ENCODE data around the gene KRT17. TPM values are rescaled to one million over a fixed set of nuclear protein-coding genes. Genes with fewer than 3 reads are reported as not detected.
A peak's percentile ranks its signal among the peaks of the same experiment; 100 is the strongest.

Gene KRT17
- total and polyA plus RNA-seq, 10 of the 15 experiments (the other 5 are each of a cell fraction or from before 2014, with no cell fraction given), result 0.47 to 30.0 (median 2.5) TPM

GRCh38 chr17:41651625-41652460 lies 27.5 kb upstream of the KRT17 start:
- WGBS (ENCODE audit: insufficient coverage, insufficient replicate concordance, low lambda C conversion rate, missing lambda C conversion rate), result 44% methylated on average over 10 of the region's 13 CpGs
- peaks cover 9% of the 10 kb centered on the region for H3K4me1 ChIP-seq (ENCODE audit: control insufficient read depth, insufficient read depth, low read length)
- ChIA-PET SMC1A (ENCODE audit: uncharacterized antibody, unreplicated experiment) (interaction anchor here (1.7 kb wide), 1 partner anchor 11 kb away, joined by 6 read pairs; no protein-coding TSS in a partner anchor), CTCF (interaction anchor here (0.6 to 11.8 kb wide), 3 partner anchors 11 to 102 kb away, joined by 3 to 420 read pairs (median 133); no protein-coding TSS in a partner anchor), POLR2A (interaction anchor here (0.9 kb wide), 1 partner anchor 18 kb away, joined by 3 read pairs; no protein-coding TSS in a partner anchor), RAD21 (ENCODE audit: unreplicated experiment) (interaction anchor here (11.5 kb wide), 1 partner anchor 12 kb away, joined by 193 read pairs; no protein-coding TSS in a partner anchor)
- H4K20me1 ChIP-seq (ENCODE audit: control insufficient read depth, insufficient read depth), result no peaks in the 10 kb centered on the region
- in situ Hi-C loops (cut with MboI) (no loop called here), intact Hi-C loops (cut with micrococcal nuclease; ENCODE audit: unreplicated experiment) (no loop called here)
- no peak overlapping the region for H3K4me2 ChIP-seq (ENCODE audit: control insufficient read depth, insufficient read depth)
- H3K36me3 ChIP-seq (ENCODE audit: control insufficient read depth in 2 of 2, insufficient read depth in 2 of 2, low read length in 1 of 2), result no peaks in the 10 kb centered on the region
- no peak overlapping the region for H3K4me3 ChIP-seq
- no peak for DNase-seq (ENCODE audit: low read depth, low spot score)
- H3K9me3 ChIP-seq (replicated peaks; ENCODE audit: control insufficient read depth, insufficient read depth, low read length), result no peaks in the 10 kb centered on the region
- no peak overlapping the region for H3K27ac ChIP-seq (ENCODE audit: control insufficient read depth, insufficient read depth)
- ATAC-seq, result no peak
- no peak overlapping the region for H3K9ac ChIP-seq (ENCODE audit: control insufficient read depth, insufficient read depth, low read length)
- H2AFZ ChIP-seq (ENCODE audit: control insufficient read depth, low read depth, low read length), result no peak overlapping the region
- no peaks in the 10 kb centered on the region for H3K79me2 ChIP-seq (ENCODE audit: control insufficient read depth, insufficient read depth, low read length)
- TF ChIP-seq ZNF592 (IDR thresholded peaks at IDR 0.05), result no peak
- TF ChIP-seq MEF2B (IDR thresholded peaks at IDR 0.05; ENCODE audit: partially characterized antibody, poor library complexity, severe bottlenecking), result no peak
- no peak for TF ChIP-seq NKRF (conservative IDR thresholded peaks at IDR 0.05)
- TF ChIP-seq HDGF (IDR thresholded peaks at IDR 0.05), result peak; percentile 53; the same call in 1 of the 2 replicates
- TF ChIP-seq MTA2 (IDR thresholded peaks at IDR 0.05; ENCODE audit: low read depth), result no peak
- BruUV-seq (replicated peaks), result no TSS peak
- FAIRE-seq, result no peak
- no peaks in the 10 kb centered on the region; a peak in 1 of 4 replicates for H3K27me3 ChIP-seq (replicated peaks in 1 of 2; ENCODE audit: control insufficient read depth in 2 of 2, insufficient read depth in 2 of 2, low read length in 1 of 2)
